DOHH2 (cell line): Measurements from ENCODE around the gene FAM89B.

Experiments
- EZH2phosphoT487 ChIP-seq: fragments of 200-600 bp; sonication (generic); IDR thresholded peaks from 2 replicates; pipeline ENCODE4 v1.6.1; 2017; ENCODE audit warnings: borderline replicate concordance, mild to moderate bottlenecking, antibody characterized with exemption, low read length, moderate library complexity, mixed read lengths
- TF ChIP-seq, protein P1 (sequence below): fragments of 200-600 bp; sonication (generic); IDR thresholded peaks from one replicate; pipeline ENCODE4 v1.5.1; 2014; ENCODE audit warnings: antibody characterized with exemption, mild to moderate bottlenecking, low read depth, low read length; ENCODE audit not compliant: poor library complexity, severe bottlenecking

GRCh38 chr11:65562788-65563187, 9.6 kb upstream of the FAM89B start:
- TF ChIP-seq, protein P1, sequence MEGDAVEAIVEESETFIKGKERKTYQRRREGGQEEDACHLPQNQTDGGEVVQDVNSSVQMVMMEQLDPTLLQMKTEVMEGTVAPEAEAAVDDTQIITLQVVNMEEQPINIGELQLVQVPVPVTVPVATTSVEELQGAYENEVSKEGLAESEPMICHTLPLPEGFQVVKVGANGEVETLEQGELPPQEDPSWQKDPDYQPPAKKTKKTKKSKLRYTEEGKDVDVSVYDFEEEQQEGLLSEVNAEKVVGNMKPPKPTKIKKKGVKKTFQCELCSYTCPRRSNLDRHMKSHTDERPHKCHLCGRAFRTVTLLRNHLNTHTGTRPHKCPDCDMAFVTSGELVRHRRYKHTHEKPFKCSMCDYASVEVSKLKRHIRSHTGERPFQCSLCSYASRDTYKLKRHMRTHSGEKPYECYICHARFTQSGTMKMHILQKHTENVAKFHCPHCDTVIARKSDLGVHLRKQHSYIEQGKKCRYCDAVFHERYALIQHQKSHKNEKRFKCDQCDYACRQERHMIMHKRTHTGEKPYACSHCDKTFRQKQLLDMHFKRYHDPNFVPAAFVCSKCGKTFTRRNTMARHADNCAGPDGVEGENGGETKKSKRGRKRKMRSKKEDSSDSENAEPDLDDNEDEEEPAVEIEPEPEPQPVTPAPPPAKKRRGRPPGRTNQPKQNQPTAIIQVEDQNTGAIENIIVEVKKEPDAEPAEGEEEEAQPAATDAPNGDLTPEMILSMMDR, result no peak
- TF ChIP-seq EZH2phosphoT487, result no peak
